GM19395 (cell line): Measurements from ENCODE around the gene DHRS3.
"Not testable (repeated sequence)": the region's sequence is repeated elsewhere in the genome, so short reads cannot be mapped to it uniquely, and the experiment has no call there.

Source experiments
- ATAC-seq: cut with Tn5 transposase; IDR thresholded peaks from one replicate; pipeline ENCODE4 v1.9.1; 2021; ENCODE audit warnings: mild to moderate bottlenecking, moderate library complexity; ENCODE audit not compliant: unreplicated experiment

DHRS3 gene

GRCh38 chr1:12540580-12541273 is 77.3 kb downstream of the DHRS3 start:
- no peak for ATAC-seq

GRCh38 chr1:12539705-12540579 is 78.1 kb downstream of the DHRS3 start:
- no peak for ATAC-seq

GRCh38 chr1:12539320-12539704 is 78.7 kb downstream of the DHRS3 start:
- no peak for ATAC-seq

GRCh38 chr1:12538536-12538935 is 79.5 kb downstream of the DHRS3 start:
- not testable (repeated sequence) for ATAC-seq

GRCh38 chr1:12537906-12538461 is 80.0 kb downstream of the DHRS3 start:
- no peak for ATAC-seq

GRCh38 chr1:12537294-12537693 is 80.7 kb downstream of the DHRS3 start:
- ATAC-seq = no peak

- no peak for ATAC-seq
Observed at GRCh38 chr1:12536023-12536639, 81.9 kb downstream of the DHRS3 start.

GRCh38 chr1:12532405-12533315 is 85.3 kb downstream of the DHRS3 start:
- ATAC-seq = no peak

- ATAC-seq = no peak
Observed at GRCh38 chr1:12531179-12531499, 86.9 kb downstream of the DHRS3 start.

- ATAC-seq = no peak
Observed at GRCh38 chr1:12530462-12531178, 87.4 kb downstream of the DHRS3 start.

- ATAC-seq = no peak
Observed at GRCh38 chr1:12529640-12530174, 88.3 kb downstream of the DHRS3 start.

GRCh38 chr1:12528021-12528852 is 89.8 kb downstream of the DHRS3 start:
- no peak for ATAC-seq

GRCh38 chr1:12527564-12527963 is 90.4 kb downstream of the DHRS3 start:
- no peak for ATAC-seq

GRCh38 chr1:12525311-12526181 is 92.5 kb downstream of the DHRS3 start:
- ATAC-seq = no peak

- no peak for ATAC-seq
Observed at GRCh38 chr1:12524266-12524665, 93.7 kb downstream of the DHRS3 start.

- ATAC-seq = not testable (repeated sequence)
Observed at GRCh38 chr1:12522780-12523179, 95.2 kb downstream of the DHRS3 start.

- no peak for ATAC-seq
Observed at GRCh38 chr1:12521096-12521495, 96.9 kb downstream of the DHRS3 start.
